ENCODE data around the gene TEX38.
"Not testable (repeated sequence)": the region's sequence is repeated elsewhere in the genome, so short reads cannot be mapped to it uniquely, and the experiment has no call there.

Gene TEX38

GRCh38 chr1:46671554-46671953 lies at the start of gene TEX38:
TEX38 (plus strand) TSS chr1:46671854; CDS start chr1:46671935, 81 bp downstream.
- no peak for DNase-seq

GRCh38 chr1:46621930-46622329 lies 49.7 kb upstream of the TEX38 start:
- no peak for DNase-seq

DNA sequence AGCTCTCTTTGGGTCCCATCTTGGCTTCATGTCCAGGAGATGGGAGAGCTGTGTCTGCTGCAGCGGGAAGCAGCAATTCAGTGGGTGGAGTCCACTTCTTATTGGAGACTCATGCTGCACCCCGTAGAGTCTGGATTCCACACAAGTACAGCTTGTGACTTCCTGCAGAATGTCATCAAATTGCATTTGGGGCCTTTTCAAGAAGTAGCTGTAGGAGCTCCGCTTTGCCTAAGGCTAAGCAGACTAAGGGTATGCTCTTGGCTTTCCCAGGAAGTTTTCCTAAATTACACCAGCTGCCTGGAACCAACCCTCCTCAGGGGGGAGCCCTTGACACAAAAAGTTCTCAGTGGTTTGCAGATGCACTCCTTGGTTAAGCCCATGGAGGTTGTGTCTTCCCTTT lies 49.3 kb upstream of the TEX38 start:
- no peak for DNase-seq

- DNase-seq, result no peak
These were observed 47.7 kb upstream of the TEX38 start for GRCh38 chr1:46623743-46624644.

DNA sequence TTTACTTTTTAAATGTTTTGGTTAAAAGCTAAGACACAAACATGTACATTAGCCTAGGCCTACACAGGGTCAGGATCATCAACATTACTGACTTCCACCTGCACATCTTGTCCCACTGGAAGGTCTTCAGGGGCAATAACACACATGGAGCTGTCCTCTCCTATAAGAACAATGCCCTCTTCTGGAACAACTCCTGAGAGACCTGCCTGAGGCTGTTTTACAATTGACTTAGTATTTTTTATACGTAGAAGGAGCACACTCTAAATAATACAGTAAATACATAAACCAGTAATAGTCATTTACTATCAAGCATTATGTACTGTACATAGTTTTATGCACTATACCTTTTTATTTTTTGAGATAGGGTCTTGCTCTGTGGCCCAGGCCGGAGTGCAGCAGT lies 40.9 kb upstream of the TEX38 start:
- DNase-seq, result no peak

- DNase-seq, result no peak
These were observed 36.4 kb upstream of the TEX38 start for GRCh38 chr1:46635205-46635604.

DNA sequence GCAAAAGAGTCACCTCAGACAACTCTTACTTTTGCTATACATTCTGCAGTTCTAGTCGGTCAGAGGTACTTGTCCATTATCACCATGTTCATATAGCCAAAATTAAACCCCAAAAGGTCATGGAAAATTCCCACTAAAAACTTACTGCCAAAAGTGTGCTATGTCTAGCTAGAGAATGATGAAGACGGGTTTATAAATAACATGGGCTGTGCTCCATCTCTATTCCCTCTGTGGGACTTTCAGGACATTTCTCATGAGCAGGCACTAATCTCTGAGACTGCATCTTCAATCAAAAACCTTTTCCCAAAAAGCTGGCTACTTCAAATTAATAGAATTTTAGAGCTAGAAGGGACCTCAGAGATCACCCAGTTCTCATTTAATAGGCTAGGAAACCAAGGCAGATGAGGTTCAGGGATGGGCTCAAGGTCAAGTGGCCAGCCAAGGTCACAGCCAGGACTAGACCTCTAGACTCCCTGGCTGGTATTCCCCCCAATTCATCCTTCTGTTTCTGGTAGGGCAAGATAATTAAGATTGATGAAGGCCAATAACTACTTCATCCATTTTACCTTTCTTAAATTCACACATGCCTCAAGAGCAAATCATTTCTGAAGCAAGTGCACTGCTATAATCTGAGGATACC lies 34.1 kb upstream of the TEX38 start:
- DNase-seq, result no peak

DNA sequence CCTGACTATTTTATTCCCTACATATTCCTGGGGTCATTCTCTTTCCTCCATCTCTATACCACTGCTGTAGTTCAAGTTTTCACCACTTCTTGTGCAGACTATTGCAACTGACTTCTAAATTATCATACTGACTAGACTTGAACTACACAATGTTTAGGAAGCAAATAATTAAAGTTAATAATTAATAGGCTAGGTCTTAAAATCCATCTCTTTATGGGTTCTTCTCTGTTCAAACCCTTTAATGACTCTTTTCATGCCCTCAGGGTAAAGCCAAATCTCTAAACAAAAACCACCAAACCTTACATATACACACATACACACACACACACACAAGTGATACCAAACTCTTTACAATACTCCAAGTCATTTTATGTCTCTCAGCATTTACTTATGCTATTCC lies 32.7 kb upstream of the TEX38 start:
- no peak for DNase-seq

GRCh38 chr1:46639547-46639946 lies 32.1 kb upstream of the TEX38 start:
- no peak for DNase-seq

- no peak for DNase-seq
These were observed 29.5 kb upstream of the TEX38 start for GRCh38 chr1:46642115-46642680.

DNA sequence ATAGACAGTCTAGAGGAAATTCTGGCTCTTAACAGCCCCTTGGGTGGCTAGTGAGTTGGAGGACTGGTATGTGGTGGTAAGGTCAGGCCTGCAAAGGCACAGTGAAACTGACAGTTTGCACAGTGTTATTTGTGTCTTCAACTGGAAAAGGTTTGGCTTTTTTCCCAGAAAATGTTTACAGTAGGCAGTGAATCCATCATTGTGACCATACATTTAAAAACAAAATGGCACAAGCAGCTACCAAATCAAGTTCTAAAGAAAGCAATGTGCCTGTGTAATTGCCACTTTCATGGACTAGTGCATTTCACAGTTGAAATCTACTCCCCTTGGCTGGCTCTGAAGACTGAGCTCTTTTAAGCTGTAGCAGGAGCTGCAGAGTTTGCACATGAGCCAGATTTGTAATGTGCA lies 28.3 kb upstream of the TEX38 start:
- DNase-seq, result peak; percentile 80

- no peak for DNase-seq
These were observed 25.8 kb upstream of the TEX38 start for GRCh38 chr1:46645815-46646214.

GRCh38 chr1:46646331-46646730 lies 25.3 kb upstream of the TEX38 start:
- DNase-seq, result no peak

DNA sequence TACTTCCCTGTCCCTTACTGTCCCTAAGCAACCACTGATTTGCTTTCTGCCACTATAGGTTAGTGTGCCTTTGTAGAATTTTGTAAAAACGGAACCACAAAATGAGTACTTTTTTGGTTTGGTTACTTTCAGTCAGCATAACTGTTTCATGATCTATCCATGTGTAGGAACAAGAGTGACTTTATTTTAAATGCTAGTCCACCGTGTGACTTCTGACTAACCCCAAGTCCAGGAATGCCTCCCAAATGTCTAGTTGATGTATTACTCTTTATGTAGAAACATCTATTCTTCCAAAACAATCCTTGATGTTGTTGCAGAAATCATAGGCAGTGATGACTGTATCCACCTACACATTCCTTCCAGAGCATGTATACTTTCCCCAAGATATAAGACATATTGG lies 24.8 kb upstream of the TEX38 start:
- DNase-seq, result no peak

DNA sequence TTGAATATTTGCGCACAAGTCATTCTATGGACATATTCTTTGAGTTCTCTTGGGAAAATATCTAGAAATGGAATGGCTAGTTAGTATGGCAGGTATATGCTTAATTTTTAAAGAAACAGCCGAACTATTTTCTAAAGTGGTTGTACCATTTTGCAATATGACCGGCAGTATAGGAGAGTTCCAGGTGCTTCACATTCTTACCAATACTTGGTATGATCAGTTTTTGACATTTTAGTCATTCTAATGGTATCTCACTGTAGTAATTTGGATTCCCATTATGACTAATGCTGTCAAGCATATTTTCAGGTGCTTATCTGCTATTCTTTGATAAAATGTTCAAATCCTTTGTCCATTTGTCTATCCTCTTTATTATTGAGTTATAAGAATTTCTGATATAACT lies 24.0 kb upstream of the TEX38 start:
- DNase-seq, result no peak

DNA sequence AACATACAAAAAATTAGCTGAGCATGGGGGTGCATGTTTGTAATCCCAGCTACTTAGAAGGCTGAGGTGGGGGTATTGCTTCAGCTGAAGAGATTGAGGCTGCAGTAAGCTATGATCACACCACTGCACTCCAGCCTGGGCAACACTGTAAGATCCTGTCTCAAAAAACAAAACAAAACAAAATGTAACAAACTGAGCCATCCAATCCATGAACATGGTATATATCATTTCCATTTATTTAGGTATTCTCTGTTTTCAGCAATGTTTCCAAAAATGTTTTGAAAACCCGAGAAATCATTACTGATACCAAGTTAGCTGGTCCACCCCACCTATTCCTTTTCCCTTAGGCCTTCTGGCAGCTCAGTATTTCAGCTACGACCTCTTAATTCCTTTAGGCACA lies 21.9 kb upstream of the TEX38 start:
- DNase-seq, result no peak

DNA sequence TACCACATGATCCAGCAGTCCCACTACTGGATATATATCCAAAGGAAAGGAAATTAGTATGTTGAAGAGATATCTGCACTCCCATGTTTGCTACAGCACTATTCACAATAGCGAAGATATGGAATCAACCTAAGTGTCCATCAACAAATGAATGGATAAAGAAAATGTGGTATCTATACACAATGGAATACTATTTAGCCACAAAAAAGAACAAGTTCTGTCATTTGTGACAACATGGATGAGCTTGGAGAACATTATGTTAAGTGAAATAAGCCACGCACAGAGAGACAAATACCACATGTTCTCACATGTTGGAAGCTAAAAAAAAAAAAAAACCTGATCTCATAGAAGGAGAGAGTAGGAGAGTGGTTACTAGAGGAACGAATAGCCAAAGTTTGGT lies 21.2 kb upstream of the TEX38 start:
- DNase-seq, result no peak

DNA sequence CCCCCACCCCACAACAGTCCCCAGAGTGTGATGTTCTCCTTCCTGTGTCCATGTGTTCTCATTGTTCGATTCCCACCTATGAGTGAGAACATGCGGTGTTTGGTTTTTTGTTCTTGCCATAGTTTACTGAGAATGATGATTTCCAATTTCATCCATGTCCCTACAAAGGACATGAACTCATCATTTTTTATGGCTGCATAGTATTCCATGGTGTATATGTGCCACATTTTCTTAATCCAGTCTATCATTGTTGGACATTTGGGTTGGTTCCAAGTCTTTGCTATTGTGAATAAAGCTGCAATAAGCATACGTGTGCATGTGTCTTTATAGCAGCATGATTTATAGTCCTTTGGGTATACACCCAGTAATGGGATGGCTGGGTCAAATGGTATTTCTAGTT lies 20.5 kb upstream of the TEX38 start:
- DNase-seq, result not testable (repeated sequence)

GRCh38 chr1:46652321-46653100 lies 19.1 kb upstream of the TEX38 start:
- no peak for DNase-seq

- no peak for DNase-seq
These were observed 18.2 kb upstream of the TEX38 start for GRCh38 chr1:46653405-46653958.

DNA sequence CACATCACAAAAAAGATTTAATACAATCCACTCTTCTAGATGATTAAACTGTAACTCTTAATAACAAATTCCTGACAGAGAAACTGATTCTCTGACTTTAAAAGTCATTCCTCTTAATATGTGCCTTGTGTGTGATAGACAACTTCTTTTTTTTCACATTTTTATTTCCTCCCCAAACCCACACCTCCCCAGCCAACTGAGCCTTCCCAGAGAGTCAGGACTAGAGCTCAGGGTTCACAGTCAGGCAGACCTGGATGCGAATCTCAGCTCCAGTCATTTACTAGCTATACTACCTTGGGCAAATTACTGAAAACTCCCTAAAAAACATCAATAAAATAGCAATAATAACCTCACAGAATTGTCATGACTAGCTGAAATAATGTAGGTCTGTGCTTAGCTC lies 17.6 kb upstream of the TEX38 start:
- DNase-seq, result no peak

- DNase-seq, result not testable (repeated sequence)
These were observed 17.0 kb upstream of the TEX38 start for GRCh38 chr1:46654698-46655097.

- DNase-seq, result no peak
These were observed 15.8 kb upstream of the TEX38 start for GRCh38 chr1:46655848-46656247.

All from SHP77 treated with DMSO at 0.1 percent for 48 hours (cell line).